ENCODE data around the gene SMAD6.
A peak's percentile ranks its signal among the peaks of the same experiment; 100 is the strongest.

SMAD6 gene

GRCh38 chr15:66778314-66778665 is 76.3 kb downstream of the SMAD6 start:
- DNase-seq: no peak

- DNase-seq: no peak
Measured at GRCh38 chr15:66778716-66779115, 76.7 kb downstream of the SMAD6 start.

DNA sequence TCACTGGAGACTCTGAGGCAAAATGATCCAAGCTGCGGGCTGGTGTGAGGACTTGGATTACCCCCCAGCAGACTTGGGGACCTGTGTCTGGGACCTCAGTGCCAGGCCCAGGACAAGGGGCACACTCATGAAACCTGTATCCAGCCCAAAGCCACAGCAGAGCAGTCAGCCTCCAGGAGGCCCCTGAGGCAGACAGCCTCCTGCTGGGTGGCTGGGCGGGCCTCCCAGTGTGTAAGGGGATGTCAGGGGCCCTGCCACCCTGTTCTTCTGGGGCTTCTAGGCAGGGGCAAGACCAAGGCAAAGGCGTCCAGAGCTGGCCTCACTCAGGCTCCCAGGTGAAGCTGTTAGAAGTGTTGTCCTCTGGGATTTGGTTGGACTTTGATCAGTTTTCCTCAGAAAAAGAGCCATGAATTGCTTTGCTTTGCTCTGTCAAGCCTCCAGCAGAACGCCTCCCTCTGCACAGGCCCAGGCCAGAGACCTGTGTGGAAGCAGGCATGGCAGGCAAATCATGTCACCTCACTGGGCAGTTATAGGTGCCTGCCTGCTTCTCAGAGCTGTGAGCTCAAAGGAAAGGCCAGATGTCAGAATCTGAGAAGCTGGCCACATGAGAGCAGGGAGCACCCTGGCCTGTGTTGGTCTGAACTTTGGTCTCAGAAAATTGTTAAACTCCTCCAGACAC is 77.4 kb downstream of the SMAD6 start:
- DNase-seq: no peak

GRCh38 chr15:66780172-66780972 is 78.3 kb downstream of the SMAD6 start:
- no peak for DNase-seq

GRCh38 chr15:66780973-66781718 is 79.1 kb downstream of the SMAD6 start:
- no peak for DNase-seq

GRCh38 chr15:66782785-66783184 is 80.7 kb downstream of the SMAD6 start:
- DNase-seq: no peak

- DNase-seq: no peak
Measured at GRCh38 chr15:66783314-66783713, 81.3 kb downstream of the SMAD6 start.

GRCh38 chr15:66783725-66784124 is 81.7 kb downstream of the SMAD6 start:
- DNase-seq: no peak

- no peak for DNase-seq
Measured at GRCh38 chr15:66784174-66784573, 82.1 kb downstream of the SMAD6 start.

GRCh38 chr15:66785637-66786036 is 83.6 kb downstream of the SMAD6 start:
- DNase-seq: no peak

GRCh38 chr15:66786222-66786621 is 84.2 kb downstream of the SMAD6 start:
- no peak for DNase-seq

- DNase-seq: no peak
Measured at GRCh38 chr15:66786708-66787488, 84.9 kb downstream of the SMAD6 start.

GRCh38 chr15:66787489-66787871 is 85.4 kb downstream of the SMAD6 start:
- no peak for DNase-seq

- DNase-seq: no peak
Measured at GRCh38 chr15:66788024-66788423, 86.0 kb downstream of the SMAD6 start.

DNA sequence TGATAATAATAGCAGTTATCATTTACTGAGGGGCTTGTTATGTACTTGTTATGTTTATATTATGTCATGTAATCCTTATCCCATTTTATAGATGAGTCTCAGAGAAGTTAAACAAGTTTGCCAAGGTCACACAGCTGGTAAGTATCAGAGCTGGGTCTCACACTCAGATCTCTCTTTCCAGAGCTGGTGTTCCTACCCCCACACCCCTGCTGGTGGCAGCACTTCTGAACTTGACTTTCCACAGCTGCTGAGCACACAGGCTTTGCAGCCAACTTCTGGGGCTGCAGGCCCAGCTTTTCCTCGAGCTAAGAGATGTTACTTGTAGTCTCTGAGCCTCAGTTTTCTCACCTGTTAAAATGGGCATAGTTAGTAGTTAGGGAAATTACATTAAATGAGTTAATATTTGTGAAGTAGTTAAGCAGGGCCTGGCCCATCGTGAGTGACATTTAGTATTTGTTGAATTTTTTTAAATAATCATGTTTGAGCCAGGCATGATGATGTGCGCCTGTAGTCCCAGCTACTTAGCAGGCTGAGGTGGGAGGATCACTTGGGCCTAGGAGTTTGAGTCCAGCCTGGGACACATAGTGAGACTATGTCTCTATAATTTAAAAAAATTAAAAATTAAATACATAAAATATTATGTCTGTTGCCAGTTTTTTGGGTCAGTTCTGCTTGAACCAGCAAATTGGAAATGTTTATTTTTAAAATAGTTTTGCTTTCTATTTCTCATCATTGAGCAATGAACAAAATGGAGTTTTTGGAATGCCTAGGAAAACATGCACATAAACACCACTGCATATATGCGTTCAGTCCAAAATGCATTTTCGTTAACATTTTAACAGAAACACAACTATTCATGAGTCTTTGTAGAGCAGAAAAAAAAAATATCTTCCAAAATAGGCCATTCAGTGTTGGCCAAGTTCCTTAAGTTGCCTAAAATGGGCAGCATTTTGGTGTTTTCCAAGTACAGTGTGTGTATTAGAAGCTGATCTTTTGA is 87.3 kb downstream of the SMAD6 start:
- peak; percentile 61 for DNase-seq

- no peak for DNase-seq
Measured at GRCh38 chr15:66795851-66796250, 93.8 kb downstream of the SMAD6 start.

DNA sequence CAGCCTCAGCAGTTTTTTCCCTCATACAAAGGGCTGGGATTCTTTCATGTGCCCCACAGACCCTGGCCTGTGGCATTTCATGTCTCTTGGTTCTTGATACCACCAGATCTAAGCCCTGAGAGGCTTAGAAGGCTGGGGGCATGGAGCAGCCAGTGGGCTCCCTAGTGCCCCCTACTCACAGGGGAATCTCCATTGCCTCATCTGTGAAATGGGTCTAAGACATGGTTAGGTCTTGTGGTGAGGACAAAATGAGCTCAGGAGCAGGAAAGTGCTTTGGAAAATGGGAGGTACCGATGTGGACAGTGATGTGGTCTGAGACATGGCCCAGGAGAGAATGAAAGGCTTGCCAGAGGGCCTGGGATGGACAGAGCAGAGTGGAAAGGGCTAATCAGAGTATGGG is 94.3 kb downstream of the SMAD6 start:
- DNase-seq: no peak

- DNase-seq: no peak
Measured at GRCh38 chr15:66797921-66798320, 95.9 kb downstream of the SMAD6 start.

DNA sequence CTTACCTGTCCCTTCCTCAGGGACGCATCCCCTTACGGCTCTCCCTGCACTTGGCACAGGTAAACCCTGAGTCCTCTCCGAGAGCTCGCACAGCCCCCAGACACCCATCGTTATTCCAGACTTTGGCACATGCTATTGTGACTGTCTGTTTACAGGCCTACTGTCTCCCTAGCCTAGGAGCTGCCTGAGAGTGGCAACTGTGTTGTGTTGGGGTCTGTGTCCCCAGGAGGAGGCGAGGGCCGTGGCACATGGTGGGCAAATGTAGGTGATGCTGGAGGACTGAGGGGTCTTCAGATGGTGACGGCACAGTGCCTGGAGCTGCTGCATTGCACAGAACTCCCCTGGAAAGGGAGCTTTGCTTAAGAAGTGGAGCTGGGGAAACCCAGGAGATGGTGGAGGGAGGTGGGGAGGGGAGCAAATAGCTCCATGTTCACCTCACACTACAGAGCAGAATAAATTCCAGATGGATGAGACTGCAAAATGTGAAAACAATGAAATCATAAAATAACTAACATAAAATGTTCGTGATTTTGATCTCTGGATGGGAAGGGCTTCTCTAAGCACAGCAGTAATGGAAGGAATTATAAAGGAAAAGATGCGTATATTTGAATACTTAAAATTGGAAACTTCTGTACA is 96.5 kb downstream of the SMAD6 start:
- peak; percentile 62 for DNase-seq

DNA sequence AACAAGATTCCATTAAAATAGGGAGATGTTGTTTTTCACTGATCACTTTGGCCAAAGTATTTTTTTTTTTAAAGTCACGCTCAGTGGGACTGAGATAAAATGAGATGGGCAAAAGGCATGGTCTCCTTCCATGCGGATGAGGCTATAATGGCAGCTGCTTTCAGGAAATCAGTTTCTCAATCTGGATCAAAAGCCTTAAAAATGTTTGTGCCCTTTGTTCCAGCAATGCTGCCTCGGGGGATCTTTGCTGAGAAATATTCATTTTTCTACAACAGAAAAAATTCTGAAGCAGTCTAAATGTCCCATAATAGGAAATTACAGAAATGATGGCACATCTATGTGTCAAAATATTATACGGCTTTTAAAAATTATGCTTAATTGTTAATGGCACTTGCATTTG is 97.2 kb downstream of the SMAD6 start:
- no peak for DNase-seq

GRCh38 chr15:66800584-66801235 is 98.7 kb downstream of the SMAD6 start:
- DNase-seq: no peak

All from eye (tissue), 1 donor.